Measurements from ENCODE around the gene EOLA2.
"Not testable (repeated sequence)": the region's sequence is repeated elsewhere in the genome, so short reads cannot be mapped to it uniquely, and the experiment has no call there.

- not testable (repeated sequence) for TF ChIP-seq CTCF (IDR thresholded peaks at IDR 0.05; ENCODE audit: extremely low read depth in 1 of 2, insufficient read depth in 1 of 2, low read depth in 1 of 2, low read length in 2 of 2); GATA2 (IDR thresholded peaks at IDR 0.05; ENCODE audit: insufficient read depth, insufficient read length, low read depth, low read length); POLR2A (IDR thresholded peaks at IDR 0.05; ENCODE audit: low read depth, low read length); POLR2AphosphoS5 (IDR thresholded peaks at IDR 0.05; ENCODE audit: insufficient read depth, low read depth, low read length); JUN (IDR thresholded peaks at IDR 0.05; ENCODE audit: borderline replicate concordance, insufficient read depth, insufficient read length, low read depth)
Observed at GRCh38 chrX:149945087-149945670, 6.9 kb upstream of the EOLA2 start.
